HG03135 (cell line): ENCODE results near the gene ACOT7.
"Not testable (repeated sequence)": the region's sequence is repeated elsewhere in the genome, so short reads cannot be mapped to it uniquely, and the experiment has no call there.

Experiments
- ATAC-seq: cut with Tn5 transposase; IDR thresholded peaks from one replicate; pipeline ENCODE4 v1.9.1; 2021; ENCODE audit warnings: mild to moderate bottlenecking, moderate library complexity; ENCODE audit not compliant: unreplicated experiment

ACOT7 gene

DNA sequence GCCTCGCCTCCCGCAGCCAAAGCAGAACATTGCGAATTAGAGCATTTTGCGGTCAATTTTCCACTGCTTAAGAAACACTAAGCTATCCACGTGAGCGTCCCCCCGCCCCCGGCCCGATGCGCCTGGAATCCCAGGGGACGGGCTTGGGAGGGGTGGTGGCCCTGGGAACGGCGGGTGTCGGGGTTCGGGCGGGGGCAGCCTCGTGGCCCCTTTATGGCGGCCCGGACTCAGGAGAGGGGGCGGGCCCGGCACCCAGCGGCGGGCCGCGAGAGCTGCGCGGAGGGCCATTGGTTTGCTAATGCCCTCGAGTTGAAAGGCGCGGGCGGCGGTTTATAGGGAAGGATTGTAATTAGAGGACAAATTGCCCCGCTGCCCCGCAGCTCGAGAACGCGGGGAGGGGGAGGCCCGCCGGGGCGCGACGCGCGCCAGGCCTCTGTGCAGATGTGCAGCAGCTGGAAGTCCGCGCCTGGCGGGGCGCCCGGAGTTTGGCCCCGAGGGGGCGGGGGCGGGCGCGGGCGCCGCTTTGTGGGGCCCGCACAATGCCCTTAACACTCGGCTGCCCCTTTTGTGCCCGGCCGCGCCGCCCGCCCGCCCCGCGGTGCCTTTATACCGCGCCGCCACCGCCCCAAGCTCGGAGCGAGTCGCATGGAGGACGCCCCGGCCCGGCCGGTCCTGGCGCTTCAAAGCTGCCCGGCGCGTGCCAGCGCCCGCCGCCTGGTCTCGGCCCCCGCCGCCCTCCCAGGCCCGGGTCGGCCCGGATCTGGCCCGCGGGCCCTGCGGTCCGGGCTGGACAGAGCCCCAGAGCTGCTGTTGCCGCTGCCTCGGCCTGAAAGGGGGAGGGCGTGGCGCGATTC is 151.5 kb downstream of the ACOT7 start:
- ATAC-seq: no peak

DNA sequence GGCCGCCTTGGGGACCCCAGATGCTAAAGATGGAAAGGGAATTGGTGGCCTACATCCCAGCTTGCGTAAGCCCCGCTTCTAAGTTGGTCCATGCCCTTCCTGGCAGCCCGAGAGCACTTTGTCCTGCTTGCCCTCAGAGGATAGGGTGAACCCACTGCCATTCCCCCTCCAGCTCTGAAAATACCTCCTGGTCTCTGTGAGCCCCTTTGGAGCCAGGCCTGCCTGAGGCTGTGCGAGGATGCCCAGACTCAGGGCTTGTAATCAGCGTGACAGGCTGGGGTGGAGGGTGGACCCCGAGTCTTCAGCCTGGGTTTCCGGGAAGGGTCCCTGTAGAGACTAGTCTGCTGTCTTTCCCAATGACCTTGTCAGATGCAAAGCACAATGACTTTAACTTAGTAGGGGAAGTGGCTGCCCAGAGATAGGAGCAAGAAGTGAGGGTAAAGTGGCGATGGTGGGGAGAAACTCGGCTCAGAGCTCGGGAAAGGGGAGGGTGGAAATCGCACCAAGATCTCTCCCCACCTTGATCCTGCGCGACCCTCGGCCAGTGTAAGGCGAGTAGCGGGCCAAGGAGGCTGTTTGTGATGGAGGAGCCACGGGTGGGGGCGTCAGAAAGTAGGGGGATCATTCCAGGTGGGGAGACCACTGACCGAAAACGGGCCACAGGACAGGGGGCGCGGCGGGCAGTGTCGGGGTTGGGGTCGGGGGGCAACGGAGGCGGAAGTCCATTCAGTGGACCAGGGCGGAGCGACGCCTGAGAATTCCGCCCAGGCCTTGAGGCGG is 152.3 kb downstream of the ACOT7 start:
- ATAC-seq: no peak

DNA sequence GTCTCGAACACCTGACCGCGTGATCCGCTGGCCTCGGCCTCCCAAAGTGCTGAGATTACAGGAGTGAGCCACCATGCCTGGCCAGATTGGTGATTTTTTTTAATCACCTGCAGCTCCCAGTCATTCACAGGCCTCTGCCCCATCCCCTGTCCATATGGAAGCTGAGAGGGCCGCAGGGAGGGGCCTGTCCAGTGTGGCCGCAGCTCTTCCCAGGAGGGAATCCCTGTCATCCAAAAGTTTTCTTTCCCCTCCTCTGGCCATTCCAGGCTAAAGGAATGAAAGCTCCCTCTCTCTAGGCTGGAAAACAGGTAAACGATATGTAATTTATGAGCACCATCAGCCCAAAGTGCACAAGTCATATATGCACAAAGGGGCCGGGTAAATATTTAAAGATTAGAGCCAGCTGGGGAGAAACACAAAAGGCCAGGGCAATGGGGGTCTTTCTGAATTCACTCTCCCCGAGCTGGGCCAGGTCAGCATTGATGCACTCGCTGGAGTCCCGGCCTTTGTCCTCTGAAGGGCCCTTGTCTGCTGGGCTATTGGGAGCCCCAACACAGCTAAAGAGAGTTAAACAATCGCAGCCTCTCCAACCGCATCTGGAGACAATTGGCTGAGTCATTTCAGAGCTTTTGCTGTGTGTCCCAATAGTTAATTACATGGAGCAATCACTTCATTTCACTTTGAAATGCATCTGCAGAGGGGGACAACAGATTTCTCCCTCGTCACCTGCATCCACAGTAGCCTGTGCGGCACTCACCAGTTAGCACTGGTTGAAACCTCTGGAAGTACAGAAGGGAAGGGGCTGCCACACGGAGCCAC is 153.4 kb downstream of the ACOT7 start:
- no peak for ATAC-seq

DNA sequence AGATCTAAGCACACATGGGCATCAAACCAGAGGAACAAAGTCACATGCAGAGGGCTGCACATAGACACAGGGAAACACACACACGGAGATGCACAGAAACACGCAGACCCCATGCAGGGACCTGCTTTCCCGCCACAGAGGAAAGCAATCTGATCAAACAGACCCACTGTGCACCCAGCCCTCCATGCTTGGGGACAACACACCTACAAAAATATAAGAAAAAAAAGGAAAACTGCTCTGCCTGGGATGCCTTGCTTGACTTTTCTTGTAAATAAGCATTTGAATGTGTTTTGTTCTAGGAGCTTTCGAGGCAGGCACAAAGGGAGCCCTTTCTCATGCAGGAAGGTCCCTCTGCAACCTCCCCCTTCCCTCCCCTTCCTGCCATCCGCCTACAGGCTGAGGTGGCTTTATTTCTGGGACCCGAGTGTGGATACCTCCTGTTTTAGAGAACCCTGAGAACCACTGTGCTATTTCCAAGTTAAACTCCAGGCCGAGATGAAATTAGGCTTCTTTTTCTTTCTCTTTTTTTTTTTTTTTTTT is 154.3 kb downstream of the ACOT7 start:
- ATAC-seq: no peak

DNA sequence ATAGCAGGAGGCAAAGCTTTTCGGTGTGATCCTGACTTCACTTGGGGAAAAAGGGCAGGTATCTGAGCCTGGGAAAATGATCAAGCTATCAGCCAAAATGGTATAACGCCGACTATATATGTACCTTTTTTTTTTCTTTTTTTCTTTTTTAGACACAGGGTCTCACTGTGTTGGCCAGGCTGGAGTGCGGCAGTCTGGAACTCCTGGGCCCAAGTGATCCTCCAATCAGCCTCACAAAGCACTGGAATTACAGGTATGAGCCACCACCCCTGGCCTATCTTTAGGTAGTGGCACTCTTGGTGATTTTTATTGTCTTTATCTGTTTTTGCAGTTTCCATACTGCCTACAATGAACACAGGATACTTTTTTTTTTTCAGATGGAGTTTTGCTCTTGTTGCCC is 156.5 kb downstream of the ACOT7 start:
- no peak for ATAC-seq

DNA sequence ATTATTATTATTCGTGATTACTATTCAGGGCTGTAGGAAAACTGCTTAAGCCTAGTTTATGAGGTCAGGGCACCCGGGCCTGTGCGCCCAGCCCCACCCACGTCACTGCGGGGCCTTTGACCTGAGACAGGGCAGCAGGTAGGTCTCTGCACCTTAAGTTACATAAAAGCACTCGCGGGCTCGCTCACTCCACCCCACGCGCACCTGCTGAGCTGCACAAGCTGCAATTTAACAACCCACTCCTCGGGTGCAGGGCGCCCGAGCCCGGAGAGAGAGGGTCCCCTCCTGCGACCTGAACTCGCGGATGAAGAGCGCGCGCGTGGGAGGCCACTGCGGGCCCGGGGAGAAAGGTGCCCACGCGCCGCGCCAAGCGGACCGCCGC is 158.3 kb downstream of the ACOT7 start:
- no peak for ATAC-seq

DNA sequence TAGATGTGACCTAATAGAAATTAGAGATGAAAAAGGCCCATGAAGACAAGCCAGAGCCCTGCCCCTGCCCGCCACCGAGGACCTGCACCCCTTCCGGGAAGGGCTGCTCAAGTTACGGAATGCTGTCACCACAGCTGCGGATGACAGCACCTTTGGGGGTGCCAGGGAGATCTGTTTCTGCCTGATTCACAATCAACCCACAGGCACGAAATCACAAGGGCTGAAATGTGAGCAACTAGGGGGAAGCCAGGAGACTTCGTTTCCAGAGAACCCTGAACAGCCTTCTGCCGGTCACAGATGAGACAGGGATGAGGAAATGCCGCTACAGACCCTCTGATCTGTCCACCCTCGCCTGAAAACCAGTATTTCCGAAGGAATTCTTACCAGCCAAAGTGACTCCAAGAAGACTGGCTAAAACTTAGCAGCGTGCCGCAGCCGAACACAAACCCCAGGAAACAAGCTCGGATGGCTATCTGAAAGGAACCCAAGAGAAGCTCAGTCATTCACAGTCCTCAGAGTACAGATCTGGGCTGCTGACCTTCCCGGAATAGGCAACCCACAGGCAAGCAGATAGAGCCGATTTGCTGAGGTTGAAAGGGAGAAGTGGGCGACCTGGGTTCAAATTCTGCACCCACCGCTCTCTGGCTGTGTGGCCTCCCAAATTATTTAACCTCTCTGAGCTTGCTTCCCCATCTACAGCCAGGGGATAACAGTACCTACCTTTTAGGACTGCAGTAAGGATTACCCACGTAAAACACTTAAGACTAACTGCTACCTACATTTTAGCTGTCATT is 158.9 kb downstream of the ACOT7 start:
- ATAC-seq: no peak

DNA sequence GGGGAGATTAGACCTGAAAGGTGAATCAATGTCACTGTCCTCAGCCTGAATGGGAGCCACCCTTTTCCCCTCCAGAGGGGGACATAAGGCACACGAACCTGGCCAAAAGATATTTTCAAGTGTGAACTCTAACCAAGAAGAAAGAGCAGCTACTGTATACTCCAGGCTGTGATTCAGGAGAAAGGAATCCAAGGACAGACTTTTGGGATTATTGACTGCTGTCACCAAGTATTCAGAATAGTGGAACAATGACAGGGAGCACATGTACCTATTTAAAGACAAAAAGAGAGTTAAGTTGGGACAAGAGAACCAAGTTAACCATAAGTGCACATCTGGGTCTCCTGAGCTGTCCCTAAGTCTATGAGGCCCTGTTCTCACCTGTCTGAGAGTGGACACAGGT is 160.2 kb downstream of the ACOT7 start:
- ATAC-seq: no peak

DNA sequence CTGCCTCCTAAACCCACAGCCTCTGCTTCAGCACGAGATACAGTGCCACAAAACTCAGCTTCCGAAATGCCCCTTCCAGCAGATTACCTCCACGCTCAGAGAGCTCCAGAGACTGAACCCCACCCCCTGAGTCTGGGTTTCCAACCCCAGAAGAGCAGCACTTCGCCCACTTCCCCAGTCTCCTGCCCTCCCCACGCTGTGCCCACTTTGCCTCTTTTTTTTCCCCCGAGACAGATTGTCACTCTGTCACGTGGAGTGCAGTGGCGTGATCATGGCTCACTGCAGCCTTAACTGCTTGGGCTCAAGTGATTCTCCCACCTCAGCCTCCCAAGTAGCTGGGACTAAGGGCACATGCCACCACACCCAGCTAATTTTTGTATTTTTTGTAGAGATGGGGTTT is 167.9 kb downstream of the ACOT7 start:
- ATAC-seq: no peak

DNA sequence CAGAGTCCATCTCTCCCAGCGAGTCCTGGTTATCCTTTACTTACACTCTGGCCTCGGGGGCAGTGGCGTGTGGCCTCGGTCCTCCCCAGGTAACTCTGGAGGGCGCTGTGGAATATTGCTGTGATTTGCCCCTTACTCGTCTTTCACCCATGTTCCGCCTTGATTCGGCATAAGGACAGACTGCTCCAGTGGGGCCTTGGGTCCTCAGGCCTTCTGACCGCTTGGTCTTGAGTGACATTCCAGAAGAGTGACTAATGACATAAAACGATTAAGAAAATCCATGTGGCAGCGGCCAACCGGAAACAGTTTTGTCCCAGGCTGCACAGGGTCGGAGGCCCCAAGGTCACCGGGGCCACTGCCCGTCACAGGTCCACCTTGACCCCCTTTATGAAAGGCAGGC is 168.8 kb downstream of the ACOT7 start:
- no peak for ATAC-seq

DNA sequence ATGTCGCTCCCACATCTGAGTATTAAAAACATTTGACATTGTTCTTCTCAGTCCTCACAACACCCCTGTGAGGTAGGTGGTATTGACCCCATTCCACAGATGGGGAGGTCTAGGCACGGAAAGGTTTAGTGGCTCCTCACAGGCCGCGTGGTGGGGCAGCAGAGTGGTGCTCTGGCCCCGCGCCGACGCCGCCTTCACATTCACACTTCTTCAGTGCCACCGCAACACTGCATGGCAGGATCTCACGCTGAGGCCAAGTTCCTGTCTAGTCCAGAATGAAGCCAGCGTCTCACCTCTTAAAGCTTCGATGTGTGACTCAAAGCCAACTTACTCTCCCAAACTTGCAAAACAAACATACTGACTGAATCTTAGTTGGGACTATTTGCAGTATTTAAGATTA is 169.9 kb downstream of the ACOT7 start:
- ATAC-seq: no peak

DNA sequence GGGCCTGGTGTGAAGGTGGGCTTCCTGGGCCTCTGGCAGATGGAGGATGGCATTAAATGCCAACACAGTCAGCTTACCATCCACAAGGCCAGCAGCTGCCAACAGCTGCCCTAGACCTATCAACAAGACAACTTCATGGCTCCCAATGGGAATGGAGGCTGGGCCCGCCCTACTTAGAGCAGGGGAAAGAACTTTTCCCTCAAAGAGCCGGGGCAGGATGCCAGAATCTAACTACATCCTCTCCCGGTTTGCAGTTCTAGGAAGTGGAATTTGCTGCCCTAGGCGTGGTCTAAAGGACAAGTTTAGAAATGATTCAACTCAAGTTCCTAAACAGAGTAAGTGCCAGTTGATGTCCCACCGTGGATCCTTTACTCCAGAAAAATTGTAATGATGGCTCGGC is 170.9 kb downstream of the ACOT7 start:
- ATAC-seq: no peak

DNA sequence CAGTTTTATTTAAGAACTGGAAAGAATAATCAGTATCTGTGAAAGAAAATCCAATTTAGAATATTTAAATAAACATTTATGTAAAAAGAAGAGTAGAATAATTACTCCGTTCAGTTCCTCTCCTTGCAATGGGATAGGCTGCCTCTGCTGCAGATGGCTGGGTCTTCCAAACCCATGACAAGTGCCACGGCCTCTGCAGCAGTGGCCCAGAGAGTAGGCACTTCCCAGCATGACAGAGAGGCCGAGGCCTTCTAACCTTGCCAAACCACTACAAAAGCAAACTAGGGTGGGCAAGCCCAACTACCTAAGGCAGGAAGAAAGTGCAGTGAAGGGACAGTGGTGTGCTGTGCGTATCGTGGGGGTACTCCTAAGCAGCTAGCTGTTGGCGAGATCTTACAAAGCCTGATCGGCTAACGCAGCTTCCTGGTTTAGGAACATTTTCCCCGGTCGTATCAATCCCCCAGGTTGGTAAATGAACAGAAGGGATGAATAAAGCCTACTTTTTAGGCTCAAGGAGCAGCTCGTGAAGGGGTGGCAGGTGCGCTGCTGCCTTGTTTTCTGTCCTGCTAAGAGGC is 172.3 kb downstream of the ACOT7 start:
- no peak for ATAC-seq

DNA sequence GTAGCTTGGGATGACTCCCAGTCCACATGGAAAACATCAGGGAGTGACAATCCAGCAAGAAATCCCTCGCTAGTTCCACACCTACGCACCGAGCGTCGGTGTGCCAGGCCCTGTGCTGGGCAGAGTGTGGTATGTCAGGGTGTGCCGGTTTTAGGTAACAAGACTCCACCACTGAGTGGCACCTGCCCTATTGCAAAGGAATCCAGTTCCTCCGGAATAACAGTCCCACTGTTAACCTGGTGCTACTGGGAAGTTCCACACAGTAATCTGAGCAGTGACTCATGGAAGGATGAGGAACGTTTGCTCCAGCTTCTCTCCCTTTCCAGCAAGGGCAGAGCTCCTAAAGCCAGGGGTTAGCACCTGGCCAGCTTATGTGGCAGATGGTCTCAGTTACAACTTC is 173.3 kb downstream of the ACOT7 start:
- ATAC-seq: no peak

DNA sequence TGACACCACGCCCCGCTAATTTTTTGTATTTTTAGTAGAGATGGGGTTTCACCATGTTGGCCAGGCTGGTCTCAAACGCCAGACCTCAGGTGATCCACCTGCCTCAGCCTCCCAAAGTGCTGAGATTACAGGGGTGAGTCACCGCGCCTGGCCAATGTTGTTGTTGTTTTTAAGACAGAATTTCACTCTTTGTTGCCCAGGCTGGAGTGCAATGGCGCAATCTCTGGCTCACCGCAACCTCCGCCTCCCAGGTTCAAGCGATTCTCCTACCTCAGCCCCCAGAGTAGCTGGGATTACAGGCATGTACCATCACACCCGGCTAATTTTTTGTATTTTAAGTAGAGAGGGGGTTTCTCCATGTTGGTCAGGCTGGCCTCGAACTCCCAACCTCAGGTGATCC is 173.9 kb downstream of the ACOT7 start:
- not testable (repeated sequence) for ATAC-seq

DNA sequence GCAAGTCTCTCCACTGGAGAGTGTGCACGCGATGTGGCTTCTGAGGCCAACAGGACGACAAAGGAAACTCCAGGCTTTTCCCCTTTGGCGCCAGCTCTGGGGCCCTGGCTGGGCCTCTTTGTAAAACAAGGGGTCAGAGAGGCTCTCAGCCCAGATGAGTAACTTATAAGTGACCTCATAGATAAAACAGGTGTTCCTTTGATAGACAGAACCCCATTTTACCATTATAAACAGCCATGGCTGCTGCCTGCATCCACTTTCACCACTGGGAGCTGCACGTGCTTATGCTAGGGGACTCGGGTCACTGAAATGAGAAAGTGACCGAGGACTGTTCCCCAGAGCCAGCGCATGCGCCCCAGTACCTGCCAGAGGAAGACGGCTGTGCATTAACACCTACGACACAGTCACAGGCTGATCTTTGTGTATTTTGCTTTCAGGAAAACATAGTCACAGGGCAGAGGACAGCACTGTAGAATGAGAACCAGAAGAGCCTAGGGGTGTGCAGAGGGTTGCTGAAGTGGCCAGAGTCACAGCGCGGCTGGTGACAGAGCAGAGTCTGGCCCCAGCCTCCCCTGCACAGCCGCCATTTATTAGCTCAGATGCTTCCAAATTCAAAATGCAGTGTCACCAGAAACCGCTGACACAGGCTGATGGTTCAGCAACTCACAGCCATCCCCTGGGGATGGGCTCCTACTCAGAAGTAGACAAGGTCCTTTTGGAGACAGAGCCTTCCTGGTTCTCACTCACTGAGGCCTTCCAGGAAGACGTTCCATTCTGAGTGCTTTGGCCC is 175.0 kb downstream of the ACOT7 start:
- ATAC-seq: no peak
